ENCODE data around the gene KDM5A.
A peak's percentile ranks its signal among the peaks of the same experiment; 100 is the strongest.
"Not testable (repeated sequence)": the region's sequence is repeated elsewhere in the genome, so short reads cannot be mapped to it uniquely, and the experiment has no call there.

Gene KDM5A

DNA sequence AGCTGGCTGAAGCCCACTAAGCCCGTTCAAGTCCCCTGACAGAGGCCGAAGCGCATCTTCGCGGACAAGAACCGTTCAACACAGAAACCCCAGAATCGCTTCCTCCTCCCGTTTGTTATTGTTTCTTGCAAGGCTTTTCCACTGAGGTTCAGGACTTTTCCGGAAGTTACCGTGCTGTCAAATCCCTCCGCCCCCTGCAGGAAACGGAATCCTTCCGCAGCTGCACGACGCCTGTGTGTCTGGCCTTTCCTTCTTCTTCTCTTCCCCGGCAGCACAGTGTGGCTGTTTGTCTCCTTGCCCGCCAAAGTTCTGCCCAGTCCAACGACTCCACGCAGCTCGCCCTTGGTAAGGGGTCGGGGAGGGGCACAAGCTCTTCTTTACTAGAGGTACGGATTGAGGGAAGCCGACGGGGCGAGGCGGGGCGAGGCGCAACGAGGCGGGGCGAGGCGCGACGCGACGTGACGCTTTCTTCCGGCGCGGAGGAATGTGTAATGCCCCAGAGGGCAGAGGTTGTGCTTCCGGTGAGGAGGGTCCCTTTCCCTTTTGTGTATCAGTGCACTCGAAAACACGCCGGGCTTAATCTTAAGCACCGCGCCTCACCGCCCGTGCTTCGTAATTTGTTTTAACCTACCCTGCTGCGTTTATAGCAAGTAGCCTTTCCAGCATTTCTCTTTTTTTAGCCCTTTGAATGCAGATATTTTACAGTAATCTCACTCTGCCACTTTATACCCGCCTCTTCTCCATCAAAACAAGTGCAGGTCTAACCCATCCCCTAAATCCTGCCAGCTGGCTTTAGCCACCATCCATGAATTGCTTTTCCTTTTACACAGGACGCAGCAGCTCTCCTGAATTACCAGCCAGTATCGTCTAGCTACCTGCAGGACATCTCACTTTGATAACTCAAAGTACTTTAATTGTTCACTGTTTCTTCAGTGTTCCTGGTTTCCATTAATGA is at the start of gene KDM5A:
Gene KDM5A (minus strand): TSS at position 179 of the 955 bp plus-strand sequence. CDS start 229 bp downstream, outside the sequence.
- peak; percentile 95 for DNase-seq (ENCODE audit: low read depth)

GRCh38 chr12:435737-436136 is 46.6 kb upstream of the KDM5A start:
- DNase-seq (ENCODE audit: low read depth): not testable (repeated sequence)

DNA sequence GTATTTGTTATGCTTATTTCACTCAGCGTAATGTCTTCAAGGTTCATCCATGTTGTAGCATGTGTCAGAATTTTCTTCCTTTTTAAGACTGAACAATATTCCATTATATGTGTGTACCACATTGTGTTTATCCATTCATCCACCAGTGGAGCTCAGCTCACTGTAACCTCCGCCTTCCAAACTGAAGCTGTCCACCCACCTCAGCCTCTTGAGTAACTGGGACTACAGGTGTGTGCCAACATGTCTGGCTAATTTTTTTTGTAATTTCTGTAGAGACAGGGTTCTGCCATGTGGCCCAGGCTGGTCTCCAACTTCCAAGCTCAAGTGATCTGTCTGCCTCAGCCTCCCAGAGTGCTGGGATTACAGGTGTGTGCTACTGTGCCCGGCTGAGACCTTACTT is 33.4 kb upstream of the KDM5A start:
- no peak for DNase-seq (ENCODE audit: low read depth)

DNA sequence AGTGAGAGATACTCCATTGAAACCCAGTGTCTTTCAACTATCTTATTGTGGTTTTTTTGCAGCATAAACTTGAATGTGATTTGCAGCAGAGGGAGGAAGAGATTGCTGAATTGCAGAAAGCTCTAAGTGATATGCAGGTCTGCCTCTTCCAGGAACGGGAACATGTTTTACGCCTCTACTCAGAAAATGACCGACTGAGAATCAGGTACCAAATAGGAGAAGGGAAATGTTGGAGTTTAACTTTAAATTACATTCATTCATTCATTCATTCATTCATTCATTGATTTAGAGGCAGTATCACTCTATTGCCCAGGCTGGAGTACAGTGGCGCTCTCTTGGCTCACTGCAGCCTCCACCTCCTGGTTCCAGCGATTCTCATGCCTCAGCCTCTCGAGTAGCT is 29.3 kb upstream of the KDM5A start:
- DNase-seq (ENCODE audit: low read depth): no peak

DNA sequence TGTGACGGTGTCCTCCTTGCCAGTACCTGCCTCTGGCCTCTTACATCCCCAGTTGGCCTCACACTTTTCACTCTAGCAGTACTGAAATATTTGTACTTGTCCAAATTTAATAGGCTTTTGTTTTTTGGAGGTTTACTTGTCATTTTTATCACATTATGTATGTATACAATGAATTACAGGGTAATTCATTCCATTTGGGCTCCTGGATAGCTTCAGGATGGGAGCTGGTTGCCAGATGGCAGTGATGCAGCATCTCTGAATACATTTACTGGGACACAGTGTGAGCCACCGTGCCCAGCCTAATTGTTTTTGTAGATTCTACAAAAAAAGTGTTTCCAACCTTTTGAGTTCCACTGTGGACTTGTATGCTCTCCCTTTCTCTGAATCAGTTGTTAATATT is 25.7 kb upstream of the KDM5A start:
- no peak for DNase-seq (ENCODE audit: low read depth)

DNA sequence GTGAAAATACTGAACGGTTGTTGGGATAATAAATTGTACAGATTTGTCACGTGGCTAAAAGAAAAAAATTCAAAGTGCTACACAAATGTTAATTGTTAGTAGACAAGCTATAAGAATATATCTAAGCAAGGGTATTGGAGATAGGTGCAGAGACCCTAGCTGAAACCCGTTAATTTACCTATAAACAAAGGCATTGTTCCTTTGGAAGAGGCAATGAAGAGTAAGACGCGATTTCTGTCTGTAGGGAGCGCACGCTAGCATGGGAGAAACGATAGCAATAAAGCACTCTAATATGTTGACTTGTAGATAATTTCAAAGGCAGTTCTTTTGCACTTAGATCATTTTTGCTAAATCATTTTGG is 12.9 kb upstream of the KDM5A start:
- no peak for DNase-seq (ENCODE audit: low read depth)

DNA sequence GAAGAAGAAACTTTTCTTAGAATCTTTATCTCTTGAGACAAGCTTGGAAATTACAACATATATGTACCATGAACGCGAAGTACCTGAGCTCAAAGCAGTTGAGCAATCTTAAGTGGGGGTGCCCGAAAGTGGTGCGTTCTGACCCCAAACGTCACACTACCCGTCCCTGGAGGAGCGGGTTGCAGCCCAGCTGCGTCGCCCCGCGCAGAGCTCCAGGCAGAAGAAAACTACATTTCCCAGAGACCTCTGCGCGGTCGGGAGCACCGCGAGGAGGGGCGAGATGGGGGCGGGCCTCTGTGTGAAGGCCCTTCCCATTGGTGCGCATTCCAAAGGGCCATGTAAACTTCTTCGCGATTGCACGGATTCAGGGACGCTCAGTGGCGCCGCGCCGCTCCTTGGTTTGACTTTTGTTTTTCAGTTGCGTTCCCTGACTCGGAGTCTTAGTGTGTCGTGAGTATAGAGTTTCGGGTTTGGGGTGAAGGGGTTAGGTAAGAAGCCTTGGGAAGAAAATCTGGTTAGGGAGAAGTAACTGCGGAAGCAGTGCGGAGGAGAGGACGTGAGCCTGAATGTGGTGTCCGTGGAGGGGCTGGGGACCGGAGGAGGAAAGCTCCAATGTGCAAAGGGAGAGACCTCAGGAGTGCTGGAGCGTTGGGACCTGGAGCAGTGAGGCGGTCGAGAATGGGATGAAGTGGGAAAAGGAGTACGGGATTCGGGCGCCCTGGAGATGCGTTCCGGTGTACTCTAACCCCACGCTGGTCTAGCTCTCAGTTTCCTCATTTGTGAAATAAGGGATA is 12.3 kb upstream of the KDM5A start, which contains the start of gene CCDC77:
Gene CCDC77 (plus strand): TSS at position 410 of the 794 bp plus-strand sequence. CDS start 7,740 bp downstream, outside the sequence.
- DNase-seq (ENCODE audit: low read depth): peak; percentile 94

GRCh38 chr12:400828-401227 is 11.7 kb upstream of the KDM5A start:
- DNase-seq (ENCODE audit: low read depth): no peak

- DNase-seq (ENCODE audit: low read depth): peak; percentile 33
Observed at GRCh38 chr12:388541-389141, 479 bp downstream of the KDM5A start.

DNA sequence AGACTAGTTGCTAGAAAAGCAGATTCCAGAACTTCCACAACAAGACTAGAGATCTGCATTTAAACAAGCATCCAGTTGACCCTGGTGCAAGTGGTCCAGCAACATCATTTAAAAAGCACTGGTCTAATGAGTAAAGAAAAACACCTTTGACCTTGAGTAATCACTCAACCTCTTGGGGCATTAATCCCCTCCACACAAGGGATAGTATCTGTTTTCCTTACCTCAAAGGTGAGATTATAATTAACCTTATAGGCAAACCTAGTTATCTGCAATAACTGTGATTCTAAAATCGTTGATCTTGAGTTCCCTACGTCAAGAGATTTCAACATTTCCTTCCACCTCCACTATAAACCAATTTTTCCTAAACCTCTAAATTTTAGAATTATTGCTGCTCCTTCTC is 1.1 kb downstream of the KDM5A start:
- no peak for DNase-seq (ENCODE audit: low read depth)

DNA sequence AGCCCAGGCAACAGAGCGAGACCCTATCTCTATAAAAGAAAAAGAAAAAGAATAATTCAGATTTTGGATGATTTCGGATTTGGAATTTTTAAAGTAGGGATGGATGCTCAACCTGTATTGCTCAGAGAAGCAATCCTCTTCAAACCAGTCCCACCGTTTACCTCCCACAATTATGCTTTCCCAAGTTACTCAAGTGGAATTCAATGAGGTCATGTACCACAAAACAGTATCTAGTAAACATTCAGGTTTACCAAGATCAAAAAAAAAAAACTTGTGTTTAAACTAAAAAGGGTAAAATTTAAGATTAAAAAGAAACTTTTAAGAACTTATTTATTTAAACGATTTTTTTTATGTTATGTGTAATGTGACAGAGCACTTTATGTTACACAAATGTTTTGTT is 2.5 kb downstream of the KDM5A start:
- DNase-seq (ENCODE audit: low read depth): no peak

GRCh38 chr12:370739-371485 is 18.2 kb downstream of the KDM5A start:
- not testable (repeated sequence) for DNase-seq (ENCODE audit: low read depth)

DNA sequence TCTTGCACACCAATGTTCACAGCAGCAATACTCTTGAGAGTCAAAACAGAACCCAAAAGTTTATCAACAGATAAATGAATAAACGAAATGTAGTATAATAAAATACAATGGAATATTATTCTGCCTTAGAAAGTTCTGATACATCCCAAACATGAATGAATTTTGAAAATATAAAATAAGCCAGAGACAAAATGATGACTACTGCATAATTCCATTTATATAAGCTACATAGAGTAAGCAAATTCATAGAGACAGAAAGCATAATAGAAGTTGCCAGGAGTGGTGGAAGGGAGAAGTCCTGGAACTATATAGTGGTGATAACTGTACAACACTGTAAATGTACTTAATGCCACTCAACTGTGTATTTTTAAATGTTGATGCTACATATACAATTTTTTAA is 21.1 kb downstream of the KDM5A start:
- no peak for DNase-seq (ENCODE audit: low read depth)

DNA sequence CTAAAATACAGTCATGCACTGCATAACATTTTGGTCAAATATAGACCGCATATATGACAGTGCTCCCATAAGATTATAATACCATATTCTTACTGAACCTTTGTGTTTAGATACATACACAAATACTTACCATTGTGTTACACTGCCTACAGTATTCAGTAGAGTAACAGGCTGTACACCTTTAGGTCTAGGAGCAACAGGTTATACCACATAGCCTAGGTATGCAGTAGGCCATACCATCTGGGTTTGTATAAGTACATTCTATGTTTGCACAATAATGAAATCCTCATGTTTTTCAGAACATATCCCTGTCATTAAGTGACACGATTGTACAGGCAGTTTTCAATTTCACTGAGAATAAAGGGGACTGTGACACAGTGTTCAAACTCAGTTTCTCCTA is 22.3 kb downstream of the KDM5A start:
- DNase-seq (ENCODE audit: low read depth): no peak

- no peak for DNase-seq (ENCODE audit: low read depth)
Observed at GRCh38 chr12:359091-359490, 30.0 kb downstream of the KDM5A start.

- no peak for DNase-seq (ENCODE audit: low read depth)
Observed at GRCh38 chr12:356276-356988, 32.7 kb downstream of the KDM5A start.

GRCh38 chr12:351197-351596 is 37.9 kb downstream of the KDM5A start:
- not testable (repeated sequence) for DNase-seq (ENCODE audit: low read depth)

GRCh38 chr12:349625-350024 is 39.5 kb downstream of the KDM5A start:
- DNase-seq (ENCODE audit: low read depth): not testable (repeated sequence)

DNA sequence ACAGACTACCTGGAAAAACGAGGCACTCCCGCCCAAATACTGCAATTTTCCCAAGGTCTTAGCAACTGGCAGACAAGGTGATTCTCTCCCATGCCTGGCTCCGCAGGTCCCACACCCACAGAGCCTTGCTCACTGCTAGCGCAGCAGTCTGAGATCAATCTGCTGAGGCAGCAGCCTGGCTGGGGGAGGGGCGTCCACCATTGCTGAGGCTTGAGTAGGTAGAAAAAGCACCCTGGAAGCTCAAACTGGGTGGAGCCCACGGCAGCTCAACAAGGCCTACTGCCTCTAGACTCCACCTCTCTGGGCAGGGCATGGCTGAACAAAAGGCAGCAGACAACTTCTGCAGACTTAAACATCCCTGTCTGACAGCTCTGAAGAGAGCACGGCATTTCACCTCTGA is 46.1 kb downstream of the KDM5A start:
- not testable (repeated sequence) for DNase-seq (ENCODE audit: low read depth)

GRCh38 chr12:337039-337438 is 52.1 kb downstream of the KDM5A start:
- no peak for DNase-seq (ENCODE audit: low read depth)

DNA sequence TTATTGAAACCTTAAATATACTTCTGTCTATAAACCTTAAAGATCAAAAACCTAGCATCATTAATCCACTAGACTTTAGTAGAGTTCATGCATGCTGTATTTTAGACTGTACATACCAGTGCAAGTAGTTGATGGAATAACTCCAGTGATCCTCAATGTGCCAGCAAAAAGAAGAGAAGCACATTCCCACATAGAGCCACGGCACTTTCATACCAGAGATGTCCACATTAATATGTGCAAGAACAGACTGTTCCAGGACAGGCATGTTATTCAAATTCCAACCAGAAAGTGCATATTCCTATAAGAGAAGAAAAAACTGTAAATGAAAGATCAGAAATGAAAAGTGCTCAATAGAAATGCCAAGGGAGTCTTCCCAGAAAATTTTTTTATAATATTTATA is 55.0 kb downstream of the KDM5A start:
- no peak for DNase-seq (ENCODE audit: low read depth)
